HepG2 (cell line): ENCODE results near the gene VEZF1. TPM values are rescaled to one million over a fixed set of nuclear protein-coding genes. Genes with fewer than 3 reads are reported as not detected.

Source experiments
- ATAD3A ChIP-seq: sonication (generic); formaldehyde crosslinking; IDR thresholded peaks from 2 replicates; pipeline ENCODE4 v1.4.0; 2020; ENCODE audit warnings: missing genetic modification reagents
- CEBPG ChIP-seq: IDR thresholded peaks from 2 replicates; pipeline ENCODE4 v1.6.1; 2016
- GMEB2 ChIP-seq: IDR thresholded peaks from 2 replicates; pipeline ENCODE4 v1.6.1; 2016; ENCODE audit warnings: missing biosample characterization, missing genetic modification reagents, low read depth
- KLF11 ChIP-seq: IDR thresholded peaks from 2 replicates; pipeline ENCODE4 v1.6.1; 2016; ENCODE audit warnings: missing compliant biosample characterization
- MYC ChIP-seq: sonication (generic); formaldehyde crosslinking; IDR thresholded peaks from 2 replicates; pipeline ENCODE4 v1.9.0; 2021; ENCODE audit warnings: missing genetic modification reagents, borderline replicate concordance
- NFAT5 ChIP-seq: sonication (generic); formaldehyde crosslinking; IDR thresholded peaks from 2 replicates; pipeline ENCODE4 v1.4.0; 2020; ENCODE audit warnings: missing genetic modification reagents
- NRL ChIP-seq: sonication (generic); formaldehyde crosslinking; IDR thresholded peaks from 2 replicates; pipeline ENCODE4 v1.5.0; 2020; ENCODE audit warnings: missing genetic modification reagents, mild to moderate bottlenecking, moderate library complexity, borderline replicate concordance
- RAD21 ChIP-seq: fragments of 450-650 bp; formaldehyde crosslinking; IDR thresholded peaks from 2 replicates; pipeline ENCODE4 v1.5.0; 2020; ENCODE audit warnings: mild to moderate bottlenecking
- RELA ChIP-seq: sonication (generic); formaldehyde crosslinking; IDR thresholded peaks from 2 replicates; pipeline ENCODE4 v1.4.0; 2020; ENCODE audit warnings: missing genetic modification reagents
- RFX3 ChIP-seq: IDR thresholded peaks from 2 replicates; pipeline ENCODE4 v1.6.1; 2016; ENCODE audit warnings: missing biosample characterization, missing genetic modification reagents
- TFDP2 ChIP-seq: sonication (generic); formaldehyde crosslinking; IDR thresholded peaks from 2 replicates; pipeline ENCODE4 v1.4.0; 2020; ENCODE audit warnings: missing genetic modification reagents
- ZFP41 ChIP-seq: sonication (generic); formaldehyde crosslinking; IDR thresholded peaks from 2 replicates; pipeline ENCODE4 v1.4.0; 2020; ENCODE audit warnings: mild to moderate bottlenecking, missing genetic modification reagents, borderline replicate concordance
- ZNF609 ChIP-seq: sonication (generic); formaldehyde crosslinking; IDR thresholded peaks from 2 replicates; pipeline ENCODE4 v1.4.0; 2020; ENCODE audit warnings: mild to moderate bottlenecking, missing genetic modification reagents, borderline replicate concordance
- polyA plus RNA-seq, 8 experiments: library from polyadenylated mRNA; depleted of rRNA in 3 of 8; stranded (reverse) in 7 of 8; unstranded in 1 of 8; fragments of >200 nt; fragmentation: Illumina TruSeq in 4 of 8; extraction: Trizol in 4 of 8; gene quantifications; 2 replicates each; pipeline versions ENCODE4 v1.2.1 to v1.2.3, GENCODE V29; 2011 to 2016; ENCODE audit warnings: low read depth in 4 of 8, missing spikeins in 1 of 8, mixed read lengths in 1 of 8; ENCODE audit not compliant: insufficient read depth in 1 of 8
- total RNA-seq, 5 experiments: library from RNA; depleted of rRNA; stranded (reverse); fragments of >200 nt; fragmentation: Illumina TruSeq; extraction: Trizol; gene quantifications; 2 replicates each; pipeline ENCODE4 v1.2.3, GENCODE V29; 2016; ENCODE audit warnings: low read depth in 1 of 5

VEZF1 gene
- total and polyA plus RNA-seq, 2 of the 13 experiments (the other 11 are each of a cell fraction or from before 2014, with no cell fraction given): 45.9 to 49.7 TPM

- TF ChIP-seq ZNF609 (CRISPR knock-in tag): peak; percentile 70
- TF ChIP-seq MYC (CRISPR knock-in tag): peak; percentile 93
- TF ChIP-seq RAD21 (CRISPR knock-in tag): peak; percentile 44
- peak; percentile 74 for TF ChIP-seq RFX3 (CRISPR knock-in tag)
- TF ChIP-seq TFDP2 (CRISPR knock-in tag): peak; percentile 100
- peak; percentile 89; the same call in 1 of the 2 replicates for TF ChIP-seq NFAT5 (CRISPR knock-in tag)
- TF ChIP-seq NRL: peak; percentile 59
- no peak; the same call in none of the 2 replicates for TF ChIP-seq ZFP41 (CRISPR knock-in tag)
- peak; percentile 97 for TF ChIP-seq GMEB2 (CRISPR knock-in tag)
- peak; percentile 81 for TF ChIP-seq KLF11 (CRISPR knock-in tag)
- no peak; the same call in 1 of the 2 replicates for TF ChIP-seq RELA (CRISPR knock-in tag)
- 0 out of 2 replicates have a peak, but pooled peaks have one; percentile 15 for TF ChIP-seq ATAD3A (CRISPR knock-in tag)
- TF ChIP-seq CEBPG: no peak; the same call in 1 of the 2 replicates
These were observed 19.1 kb upstream of the VEZF1 start, which contains the start of gene SRSF1 (continued) for GRCh38 chr17:58006924-58007780.
